Activated T-cell treated with anti-CD3 and anti-CD28 coated beads, Interleukin-2, amount 50 U/mL, for 72 hours (primary cell): ENCODE data around the gene ZNF346. TPM values are rescaled to one million over a fixed set of nuclear protein-coding genes. Genes with fewer than 3 reads are reported as not detected.

ENCODE experiments used
- ATAC-seq, 2 donors: fragments of 150-1000 bp; cut with Tn5 transposase; replicated peaks in 1 of 2; 2 replicates each; pipeline ENCODE4 v1.10.0; 2021; ENCODE audit warnings: moderate library complexity in 2 of 2, mild to moderate bottlenecking in 1 of 2
- DNase-seq, 2 donors: peaks; one replicate each; pipeline ENCODE4 v3.0.0; 2021 to 2022; ENCODE audit warnings: mixed read lengths in 1 of 2
- H3K27ac Mint-ChIP-seq: one replicate; pipeline ENCODE4 v1.8.0; 2022; ENCODE audit warnings: mild to moderate bottlenecking, moderate library complexity, mixed read lengths
- H3K27me3 Mint-ChIP-seq: one replicate; pipeline ENCODE4 v1.8.0; 2022; ENCODE audit warnings: low read depth, mixed read lengths
- H3K36me3 Mint-ChIP-seq, 2 donors: one replicate each; pipeline ENCODE4 v1.8.0; 2022; ENCODE audit warnings: mixed read lengths in 2 of 2, mild to moderate bottlenecking in 1 of 2; ENCODE audit not compliant: insufficient read depth in 2 of 2
- H3K4me1 Mint-ChIP-seq: one replicate; pipeline ENCODE4 v1.8.0; 2022; ENCODE audit warnings: low read depth, mixed read lengths
- H3K4me3 Mint-ChIP-seq, 2 donors: one replicate each; pipeline ENCODE4 v1.8.0; 2022; ENCODE audit warnings: mild to moderate bottlenecking in 2 of 2, mixed read lengths in 2 of 2, moderate library complexity in 2 of 2
- H3K9me3 Mint-ChIP-seq, 2 donors: one replicate each; pipeline ENCODE4 v1.8.0; 2022; ENCODE audit warnings: mixed read lengths in 2 of 2
- total RNA-seq, 2 donors: library from RNA; stranded (reverse); gene quantifications; one replicate each; pipeline ENCODE4 v1.2.3, GENCODE V29; 2022

Gene ZNF346
- total RNA-seq, 2 donors from 2014 or later, result 19.6 to 20.8 TPM

DNA sequence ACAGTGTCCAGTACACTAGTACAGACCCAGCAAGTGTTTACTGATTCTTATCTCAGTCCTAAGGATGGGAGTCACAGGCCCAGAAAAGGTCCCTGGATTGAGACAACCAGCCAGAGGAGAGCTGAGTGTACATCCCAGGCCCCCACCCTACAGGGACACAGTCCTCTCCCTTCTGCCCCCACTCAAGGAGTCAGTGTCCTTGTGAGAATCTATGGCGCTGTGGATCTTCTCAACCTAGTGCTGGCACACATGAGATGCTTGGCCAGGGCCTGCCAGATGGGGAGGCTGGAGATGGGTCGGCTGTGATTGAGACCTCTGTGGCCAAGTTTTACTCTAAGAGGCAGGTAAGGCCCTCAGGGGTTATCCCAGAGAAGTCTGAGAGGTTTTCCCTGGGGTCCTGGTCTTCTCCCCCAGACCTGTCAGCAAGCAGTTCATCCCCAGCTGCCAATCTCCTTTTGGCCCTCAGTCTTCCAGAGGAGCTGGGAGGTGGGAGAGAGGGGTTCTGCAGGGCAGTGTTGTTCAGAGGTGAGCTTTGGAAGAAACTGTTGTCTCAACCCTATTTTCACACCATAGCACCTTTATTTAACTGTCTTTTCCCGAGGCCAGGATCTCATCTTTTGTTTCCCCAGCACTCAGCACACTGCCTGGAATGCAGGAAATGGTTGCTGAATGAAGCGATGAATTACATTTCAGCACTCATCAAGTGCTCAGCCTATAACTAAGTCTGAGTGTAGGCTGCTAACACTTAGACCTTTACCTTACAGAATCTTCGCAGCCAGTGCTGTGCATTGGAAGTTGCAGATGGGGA lies 107.9 kb downstream of the ZNF346 start:
- no peak for ATAC-seq
- no peak for DNase-seq
- peaks cover 37% of the 10 kb centered on the region for H3K4me1 Mint-ChIP-seq
- no peak overlapping the region for H3K27ac Mint-ChIP-seq
- H3K9me3 Mint-ChIP-seq, result no peaks in the 10 kb centered on the region
- no peak overlapping the region for H3K4me3 Mint-ChIP-seq
- no peaks in the 10 kb centered on the region for H3K27me3 Mint-ChIP-seq
- H3K36me3 Mint-ChIP-seq, result peaks cover under 1 to 6% of the 10 kb centered on the region in 2 donors

Other genes starting within 250 kb of the ZNF346 start
- gene UNC5A, start 212.1 kb upstream of the ZNF346 start, total RNA-seq, result under 1 TPM in 1 of 2 donors, not detected in 1; 0.23 TPM
- gene HK3, start 123.3 kb upstream of the ZNF346 start, total RNA-seq, result under 1 TPM; 0.46 to 0.81 TPM
- 10 to 100 TPM; 62.8 to 76.5 TPM for gene UIMC1, start 15.9 kb upstream of the ZNF346 start, total RNA-seq
- gene FGFR4, start 64.2 kb downstream of the ZNF346 start, total RNA-seq, result 1 to 10 TPM in 1 of 2 donors, under 1 TPM in 1; 0.62 to 1.1 TPM
- 100 to 1,000 TPM in 1 of 2 donors, 10 to 100 TPM in 1; 89.8 to 114 TPM for gene NSD1, start 111.1 kb downstream of the ZNF346 start, total RNA-seq